ENCODE data around the gene SAXO1.
"Not testable (repeated sequence)": the region's sequence is repeated elsewhere in the genome, so short reads cannot be mapped to it uniquely, and the experiment has no call there.

The SAXO1 gene, protein sequence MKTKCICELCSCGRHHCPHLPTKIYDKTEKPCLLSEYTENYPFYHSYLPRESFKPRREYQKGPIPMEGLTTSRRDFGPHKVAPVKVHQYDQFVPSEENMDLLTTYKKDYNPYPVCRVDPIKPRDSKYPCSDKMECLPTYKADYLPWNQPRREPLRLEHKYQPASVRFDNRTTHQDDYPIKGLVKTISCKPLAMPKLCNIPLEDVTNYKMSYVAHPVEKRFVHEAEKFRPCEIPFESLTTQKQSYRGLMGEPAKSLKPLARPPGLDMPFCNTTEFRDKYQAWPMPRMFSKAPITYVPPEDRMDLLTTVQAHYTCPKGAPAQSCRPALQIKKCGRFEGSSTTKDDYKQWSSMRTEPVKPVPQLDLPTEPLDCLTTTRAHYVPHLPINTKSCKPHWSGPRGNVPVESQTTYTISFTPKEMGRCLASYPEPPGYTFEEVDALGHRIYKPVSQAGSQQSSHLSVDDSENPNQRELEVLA

DNA sequence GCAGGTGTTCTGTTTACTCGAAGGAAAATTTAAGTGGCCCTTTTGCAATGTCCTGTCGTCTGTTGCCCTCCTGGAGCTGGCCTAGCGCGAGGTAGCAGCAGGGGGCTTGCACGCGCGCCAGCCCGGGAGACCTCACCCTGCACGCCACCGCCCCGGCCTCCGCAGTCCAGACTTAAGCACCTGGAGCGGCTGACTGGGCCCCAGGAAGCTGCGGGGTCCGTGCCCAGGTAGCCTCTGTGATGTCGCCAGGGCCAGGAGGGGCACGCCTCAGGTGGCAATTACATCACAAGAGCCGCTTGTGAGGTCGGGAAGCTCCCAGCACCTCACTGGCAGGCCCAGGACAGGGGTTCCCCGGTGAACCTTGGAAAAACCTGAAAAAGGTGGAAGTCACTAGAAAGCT is at the start of gene SAXO1:
Gene SAXO1, minus strand, starts transcription at position 195 of the 400 bp plus-strand sequence. CDS start 301 bp downstream, outside the sequence.
- no peak for DNase-seq

DNA sequence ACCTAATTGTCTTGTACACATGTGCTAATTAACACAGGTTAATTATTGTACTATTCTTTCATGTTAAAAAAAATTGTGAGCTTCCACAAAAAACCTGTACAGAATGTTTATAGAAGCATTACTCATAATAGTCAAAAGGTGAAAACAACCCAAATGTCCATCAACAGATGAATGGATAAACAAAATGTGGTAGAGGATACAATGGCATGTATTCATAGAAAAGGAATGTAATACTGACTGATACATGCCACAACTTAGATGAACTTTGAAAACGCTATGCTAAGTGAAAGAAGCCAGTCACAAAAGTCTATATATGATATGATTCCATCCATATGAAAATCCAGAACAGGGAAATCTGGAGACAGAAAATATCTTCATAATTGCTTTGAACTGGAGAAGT is 41.8 kb upstream of the SAXO1 start:
- DNase-seq: no peak

- DNase-seq: no peak
Measured at GRCh38 chr9:19074229-19074628, 41.2 kb upstream of the SAXO1 start.

GRCh38 chr9:19057033-19057432 is 24.0 kb upstream of the SAXO1 start:
- no peak for DNase-seq

DNA sequence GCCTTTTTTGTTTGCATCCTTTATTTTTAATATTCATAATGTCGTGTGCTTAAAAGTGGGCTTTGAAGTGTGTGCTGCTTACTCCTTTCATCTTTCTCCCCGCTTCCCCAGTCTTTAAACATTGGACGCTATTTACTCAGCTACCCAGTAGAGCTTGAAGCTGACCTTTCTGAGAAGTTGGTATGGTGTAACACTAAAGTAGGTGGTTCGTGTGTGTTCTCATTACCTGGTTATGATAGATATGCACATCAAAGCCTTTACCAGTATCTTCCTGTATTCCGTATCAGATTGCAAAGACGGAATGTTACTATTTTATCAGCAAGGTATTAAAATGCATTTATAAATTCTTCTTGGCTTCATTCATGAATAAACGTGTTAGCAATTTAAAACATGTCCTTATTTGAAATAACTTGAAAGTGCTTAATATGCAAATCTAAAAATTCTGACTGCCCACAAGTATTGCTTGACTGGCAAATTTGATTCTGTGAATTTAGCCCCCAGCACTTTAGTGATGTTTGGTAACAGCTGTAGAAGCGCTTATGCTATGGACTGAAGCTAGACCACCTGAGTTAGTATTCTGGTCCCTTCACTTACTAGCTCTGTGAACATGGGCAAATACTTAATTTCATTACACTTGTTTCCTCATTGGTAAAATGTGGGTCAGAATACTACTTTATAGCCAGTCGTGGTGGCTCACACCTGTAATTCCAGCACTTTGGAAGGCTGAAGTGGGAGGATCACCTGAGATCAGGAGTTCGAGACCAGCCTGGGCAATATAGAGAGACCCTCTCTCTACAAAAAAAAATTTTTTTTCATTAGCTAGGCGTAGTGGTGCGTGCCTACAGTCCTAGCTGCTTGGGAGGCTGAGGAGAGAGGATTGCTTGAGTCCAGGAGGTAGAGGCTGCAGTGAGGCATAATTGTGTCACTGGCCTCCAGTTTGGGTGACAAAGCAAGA is 17.9 kb upstream of the SAXO1 start:
- no peak for DNase-seq

GRCh38 chr9:19049917-19050636 is 17.1 kb upstream of the SAXO1 start:
- peak; percentile 14 to 42 for DNase-seq

- DNase-seq: peak; percentile 95 to 96
Measured at GRCh38 chr9:19048966-19049916, 16.2 kb upstream of the SAXO1 start, which contains the start of gene RRAGA. Gene RRAGA, plus strand, starts transcription at chr9:19049427. Its CDS starts 233 bp downstream, at chr9:19049660.

GRCh38 chr9:19036611-19037010 is 3.6 kb upstream of the SAXO1 start:
- DNase-seq: no peak

- DNase-seq: no peak
Measured at GRCh38 chr9:19032406-19032805, 603 bp downstream of the SAXO1 start.

- no peak for DNase-seq
Measured at GRCh38 chr9:19030899-19031298, 2.1 kb downstream of the SAXO1 start.

- DNase-seq: no peak
Measured at GRCh38 chr9:19028835-19029451, 4.1 kb downstream of the SAXO1 start.

GRCh38 chr9:19027825-19028224 is 5.2 kb downstream of the SAXO1 start:
- DNase-seq: no peak

DNA sequence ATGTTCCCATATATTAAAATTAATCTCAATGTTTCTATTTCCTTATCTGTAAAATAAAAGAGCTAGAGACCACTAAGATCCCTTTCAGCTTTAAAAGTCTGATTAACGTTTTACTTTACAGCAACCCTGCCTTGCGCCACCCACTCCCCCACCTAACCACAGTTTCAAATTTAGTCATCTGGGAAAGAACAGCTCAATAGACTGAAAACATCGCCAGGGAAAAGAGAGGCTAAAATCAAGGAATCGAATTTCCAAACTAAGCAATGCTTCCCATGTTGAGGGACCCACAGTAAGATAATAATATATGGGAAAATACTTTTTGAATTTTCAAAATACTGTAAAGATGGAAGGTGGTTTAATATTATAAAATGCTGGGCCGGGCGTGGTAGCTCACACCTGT is 6.6 kb downstream of the SAXO1 start:
- DNase-seq: peak in 1 of 2 experiments; percentile 30

GRCh38 chr9:19023078-19023477 is 9.9 kb downstream of the SAXO1 start:
- no peak for DNase-seq

DNA sequence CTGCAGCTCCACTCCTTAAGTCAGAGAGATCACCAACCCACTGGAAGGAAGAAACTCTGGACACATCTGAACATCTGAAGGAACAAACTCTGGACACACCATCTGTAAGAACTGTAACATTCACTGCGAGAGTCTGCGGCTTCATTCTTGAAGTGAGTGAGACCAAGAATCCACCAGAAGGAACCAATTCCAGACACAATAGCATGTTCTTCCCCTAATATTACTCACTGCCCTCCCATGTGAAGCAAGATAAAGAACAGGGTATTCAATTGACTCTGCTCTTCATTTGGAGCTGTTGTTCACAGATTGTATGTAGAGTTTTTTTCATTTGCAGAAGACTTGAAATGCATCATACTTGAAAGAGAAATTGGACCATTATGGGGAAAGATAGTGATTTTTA is 10.8 kb downstream of the SAXO1 start:
- DNase-seq: no peak

DNA sequence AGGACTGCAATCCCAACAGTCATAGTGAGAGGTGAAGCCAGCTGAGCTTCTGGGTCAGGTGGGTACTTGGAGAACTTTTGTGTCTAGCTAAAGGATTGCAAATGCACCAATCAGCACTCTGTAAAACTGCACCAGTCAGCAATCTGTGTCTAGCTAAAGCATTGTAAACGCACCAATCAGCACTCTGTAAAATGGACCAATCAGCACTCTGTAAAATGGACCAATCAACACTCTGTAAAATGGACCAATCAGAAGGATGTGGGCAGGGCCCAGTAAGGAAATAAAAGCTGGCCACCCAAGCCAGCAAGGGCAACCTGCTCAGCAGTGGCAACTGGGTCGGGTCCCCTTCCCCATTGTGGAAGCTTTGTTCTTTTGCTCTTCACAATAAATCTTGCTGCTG is 11.4 kb downstream of the SAXO1 start:
- DNase-seq: not testable (repeated sequence)

- no peak for DNase-seq
Measured at GRCh38 chr9:19020886-19021455, 12.0 kb downstream of the SAXO1 start.

DNA sequence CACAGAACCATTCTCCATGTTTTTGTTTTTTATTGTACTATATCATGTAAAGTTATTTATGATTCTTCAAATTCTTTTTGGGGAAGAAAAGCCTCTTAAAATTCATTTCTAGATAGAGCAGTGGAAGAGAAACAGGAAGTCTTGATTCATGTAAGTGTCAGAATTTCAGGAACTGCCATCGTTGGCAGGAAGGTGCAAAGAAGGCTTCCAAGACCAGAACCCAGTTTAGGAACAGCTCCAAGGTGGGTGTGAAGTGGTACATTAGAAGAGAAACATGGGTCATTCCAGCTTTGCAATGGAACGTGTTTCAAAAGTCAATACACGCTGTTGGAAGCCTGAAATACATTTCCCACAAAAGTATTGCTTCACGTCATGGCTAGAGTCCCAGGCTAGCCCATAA is 14.8 kb downstream of the SAXO1 start:
- DNase-seq: no peak

GRCh38 chr9:19009391-19009965 is 23.5 kb downstream of the SAXO1 start:
- no peak for DNase-seq

DNA sequence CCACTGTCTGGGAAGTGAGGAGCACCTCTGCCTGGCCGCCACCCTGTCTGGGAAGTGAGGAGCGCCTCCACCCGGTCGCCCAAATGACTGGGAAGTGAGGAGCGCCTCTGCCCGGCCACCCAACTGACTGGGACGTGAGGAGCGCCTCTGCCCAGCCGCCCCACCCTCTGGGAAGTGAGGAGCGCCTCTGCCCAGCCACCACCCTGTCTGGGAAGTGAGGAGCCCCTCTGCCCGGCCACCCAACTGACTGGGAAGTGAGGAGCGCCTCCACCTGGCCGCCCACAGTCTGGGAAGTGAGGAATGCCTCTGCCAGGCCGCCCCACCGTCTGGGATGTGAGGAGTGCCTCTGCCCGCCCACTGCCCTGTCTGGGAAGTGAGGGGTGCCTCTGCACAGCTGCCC is 32.9 kb downstream of the SAXO1 start:
- no peak for DNase-seq
